Inferior parietal cortex (tissue), 1 donor: ENCODE measurements around the gene SERPINB5.
A peak's percentile ranks its signal among the peaks of the same experiment; 100 is the strongest.
"Not testable (repeated sequence)": the region's sequence is repeated elsewhere in the genome, so short reads cannot be mapped to it uniquely, and the experiment has no call there.

Experiments
- DNase-seq: peaks from one replicate; pipeline ENCODE4 v3.0.0-alpha.2; 2016; ENCODE audit errors: extremely low spot score

Gene SERPINB5, protein sequence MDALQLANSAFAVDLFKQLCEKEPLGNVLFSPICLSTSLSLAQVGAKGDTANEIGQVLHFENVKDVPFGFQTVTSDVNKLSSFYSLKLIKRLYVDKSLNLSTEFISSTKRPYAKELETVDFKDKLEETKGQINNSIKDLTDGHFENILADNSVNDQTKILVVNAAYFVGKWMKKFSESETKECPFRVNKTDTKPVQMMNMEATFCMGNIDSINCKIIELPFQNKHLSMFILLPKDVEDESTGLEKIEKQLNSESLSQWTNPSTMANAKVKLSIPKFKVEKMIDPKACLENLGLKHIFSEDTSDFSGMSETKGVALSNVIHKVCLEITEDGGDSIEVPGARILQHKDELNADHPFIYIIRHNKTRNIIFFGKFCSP

DNA sequence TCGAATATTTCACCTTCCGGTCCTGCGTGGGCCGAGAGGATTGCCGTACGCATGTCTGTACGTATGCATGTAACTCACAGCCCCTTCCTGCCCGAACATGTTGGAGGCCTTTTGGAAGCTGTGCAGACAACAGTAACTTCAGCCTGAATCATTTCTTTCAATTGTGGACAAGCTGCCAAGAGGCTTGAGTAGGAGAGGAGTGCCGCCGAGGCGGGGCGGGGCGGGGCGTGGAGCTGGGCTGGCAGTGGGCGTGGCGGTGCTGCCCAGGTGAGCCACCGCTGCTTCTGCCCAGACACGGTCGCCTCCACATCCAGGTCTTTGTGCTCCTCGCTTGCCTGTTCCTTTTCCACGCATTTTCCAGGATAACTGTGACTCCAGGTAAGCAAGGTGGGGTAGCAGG lies at the start of gene SERPINB5:
Gene SERPINB5 (plus strand): TSS at position 291 of the 400 bp plus-strand sequence. CDS start 7,471 bp downstream, outside the sequence.
- no peak for DNase-seq

DNA sequence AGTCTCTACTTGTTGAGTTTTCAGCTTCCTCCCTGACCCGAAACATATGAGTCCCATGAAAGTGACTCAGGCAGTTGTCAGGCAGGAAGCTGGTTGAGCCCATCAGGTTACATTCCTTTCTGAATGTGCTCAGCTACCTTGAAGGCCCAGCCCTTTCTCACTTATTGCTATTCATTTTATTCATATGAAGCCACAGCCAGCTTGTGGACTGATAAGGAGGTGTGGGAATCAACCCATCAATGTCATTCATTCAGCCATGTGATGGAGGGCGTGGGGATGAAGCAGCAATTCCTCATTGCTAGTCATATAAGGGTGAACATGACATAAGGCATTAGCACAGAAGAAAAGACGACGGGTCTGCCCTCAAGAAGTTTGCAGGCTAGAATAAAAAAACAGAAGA lies 49.2 kb upstream of the SERPINB5 start:
- no peak for DNase-seq

DNA sequence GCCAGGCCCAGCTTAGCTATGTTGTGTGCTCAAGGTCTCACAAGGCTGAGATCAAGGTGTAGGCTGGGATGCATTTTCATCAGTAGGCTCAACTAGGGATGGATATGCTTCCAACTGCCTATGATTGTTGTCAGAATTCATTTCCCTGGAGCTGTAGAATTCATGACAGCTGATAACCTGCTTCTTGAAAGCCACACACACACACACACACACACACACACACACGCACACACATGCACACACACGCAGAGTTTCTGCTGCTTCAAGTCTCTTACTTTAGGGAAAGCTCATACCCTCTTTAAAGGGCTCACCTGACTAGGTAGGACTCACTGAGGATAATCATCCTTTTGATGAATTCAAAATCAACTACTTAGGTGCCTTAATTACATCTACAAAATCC lies 46.2 kb upstream of the SERPINB5 start:
- no peak for DNase-seq

DNA sequence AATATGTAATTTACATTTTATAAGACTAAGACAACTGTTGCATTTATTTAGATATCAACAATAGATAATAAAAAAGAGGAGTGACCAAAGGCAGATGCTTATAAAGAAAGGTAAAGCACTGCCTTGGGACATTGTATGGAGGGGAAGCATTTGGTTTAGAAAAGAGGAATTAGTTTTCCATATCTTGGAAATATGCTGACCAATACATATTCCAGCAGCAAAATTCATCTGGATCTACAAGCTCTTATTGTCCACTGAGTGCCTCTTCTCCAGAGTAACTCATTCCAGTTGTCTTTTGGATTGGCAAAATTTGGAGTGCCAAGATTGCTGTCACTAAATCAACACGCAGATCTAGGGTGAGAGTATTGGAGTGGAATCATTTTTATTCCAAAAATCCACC lies 45.6 kb upstream of the SERPINB5 start:
- DNase-seq: no peak

DNA sequence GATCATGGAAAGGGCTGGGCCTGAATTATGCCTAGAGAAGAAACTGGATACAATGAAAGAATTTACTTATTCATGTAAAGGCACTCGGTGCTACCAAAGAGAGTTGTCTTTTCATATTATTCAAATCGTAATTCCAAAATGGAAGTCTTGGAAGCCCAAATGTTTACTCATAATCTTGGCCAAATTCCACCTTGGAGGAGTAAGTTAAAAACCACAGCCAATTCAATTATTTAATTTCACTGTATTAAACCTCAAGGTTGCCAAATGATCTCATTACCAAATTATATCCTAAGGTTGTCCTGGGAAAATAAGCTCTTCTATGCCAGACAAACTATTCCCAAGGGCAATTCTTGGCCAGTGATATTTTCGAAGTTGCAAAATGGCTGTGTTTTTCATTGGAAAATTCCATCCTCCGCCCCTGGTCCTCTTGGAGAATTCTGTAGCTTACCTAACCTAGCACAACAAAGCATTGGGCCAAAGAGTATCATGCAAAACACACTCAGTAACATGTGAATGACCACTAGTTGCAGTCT lies 43.4 kb upstream of the SERPINB5 start:
- DNase-seq: no peak

DNA sequence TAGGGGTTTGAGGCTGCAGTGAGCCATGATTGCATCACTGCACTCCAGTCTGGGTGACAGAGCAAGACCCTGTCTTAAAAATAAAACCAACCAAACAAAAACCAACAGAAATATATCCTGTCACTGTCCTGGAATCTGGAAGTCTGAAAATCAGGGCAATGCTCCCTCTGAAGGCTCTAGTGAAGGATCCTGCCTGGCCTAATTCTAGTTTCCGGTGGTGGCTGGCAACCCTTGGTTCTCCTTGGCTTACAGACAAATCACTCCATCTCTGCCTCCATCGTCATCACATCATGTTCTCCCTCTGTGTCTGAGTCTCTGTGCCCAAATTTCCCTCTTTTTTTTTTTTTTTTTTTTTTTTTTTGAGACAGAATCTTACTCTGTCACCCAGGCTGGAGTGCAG lies 38.6 kb upstream of the SERPINB5 start:
- no peak for DNase-seq

DNA sequence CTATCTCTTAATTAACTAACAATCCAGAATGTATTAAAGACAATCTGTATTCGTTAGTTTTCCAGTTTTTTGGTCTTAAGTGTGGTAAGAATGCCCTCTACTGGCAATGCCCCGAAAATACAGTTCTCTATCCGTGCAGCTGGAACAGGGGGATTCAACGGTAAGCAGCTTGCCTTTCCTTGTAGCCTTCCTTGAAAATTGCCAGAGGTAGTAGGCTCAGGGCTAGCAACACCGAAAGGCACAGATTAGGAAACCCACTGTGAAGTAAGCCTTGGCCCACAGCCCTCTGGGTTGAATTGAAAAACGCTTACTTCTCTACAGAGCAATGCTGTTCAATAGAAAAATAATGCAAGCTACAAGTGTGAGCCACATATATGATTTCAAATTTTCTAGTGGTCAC lies 37.4 kb upstream of the SERPINB5 start:
- peak; percentile 83 for DNase-seq

DNA sequence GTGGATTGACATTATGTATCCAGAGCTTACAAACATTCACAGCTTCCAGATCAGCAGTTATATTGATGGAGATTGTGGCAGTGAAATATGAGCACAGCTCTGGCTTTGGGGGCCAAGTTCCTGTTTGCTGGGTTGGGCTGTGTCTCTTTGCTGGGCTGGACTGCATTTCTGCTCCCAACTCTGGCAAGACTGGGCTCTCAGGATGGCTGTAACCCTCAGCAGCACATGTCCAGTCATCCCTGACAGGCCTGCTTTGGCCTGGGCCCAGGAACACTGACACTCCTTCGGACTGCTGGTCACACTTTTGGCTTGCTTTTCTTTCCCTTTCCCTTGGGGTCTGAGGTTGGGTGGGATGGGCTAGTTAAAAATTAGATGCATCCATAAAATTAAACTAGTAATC lies 36.5 kb upstream of the SERPINB5 start:
- no peak for DNase-seq

DNA sequence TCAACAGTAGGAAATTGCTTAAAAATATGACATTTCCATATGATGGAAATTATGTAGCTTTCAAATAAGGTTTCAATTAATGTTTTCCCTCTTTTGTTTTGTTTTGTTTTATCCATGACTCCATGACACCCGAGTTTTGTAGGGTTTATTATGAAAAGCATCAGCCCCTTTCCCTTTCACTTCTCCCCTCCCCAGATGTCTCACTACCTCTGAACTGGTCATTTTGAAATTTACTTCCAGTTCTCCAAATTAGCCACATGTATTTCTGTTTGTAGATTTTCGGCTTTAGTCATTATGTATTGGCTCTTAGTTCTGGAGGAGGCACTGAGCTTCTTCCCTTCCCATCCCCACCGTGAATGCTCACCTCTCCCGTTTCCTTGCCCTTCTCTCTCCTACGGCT lies 35.9 kb upstream of the SERPINB5 start:
- DNase-seq: no peak

DNA sequence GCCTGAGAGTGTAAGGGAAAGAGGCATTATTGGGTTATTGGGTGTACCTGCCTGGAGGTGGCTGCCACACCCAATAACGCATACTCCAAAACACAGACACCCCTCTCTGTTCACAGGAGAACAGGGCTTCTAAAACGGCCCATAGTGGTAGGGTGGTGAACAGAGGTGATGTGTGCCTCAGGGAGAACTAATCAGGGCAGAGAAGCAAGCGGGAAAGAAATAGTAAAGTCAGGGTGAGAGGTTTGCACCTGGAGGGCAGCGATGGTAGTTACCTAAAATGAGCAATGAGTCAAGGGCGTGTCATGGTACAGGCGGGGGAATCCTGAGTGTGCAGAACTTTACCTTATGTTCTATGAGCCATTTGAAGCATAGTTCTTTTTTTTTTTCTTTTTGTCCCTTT lies 32.9 kb upstream of the SERPINB5 start:
- DNase-seq: no peak

DNA sequence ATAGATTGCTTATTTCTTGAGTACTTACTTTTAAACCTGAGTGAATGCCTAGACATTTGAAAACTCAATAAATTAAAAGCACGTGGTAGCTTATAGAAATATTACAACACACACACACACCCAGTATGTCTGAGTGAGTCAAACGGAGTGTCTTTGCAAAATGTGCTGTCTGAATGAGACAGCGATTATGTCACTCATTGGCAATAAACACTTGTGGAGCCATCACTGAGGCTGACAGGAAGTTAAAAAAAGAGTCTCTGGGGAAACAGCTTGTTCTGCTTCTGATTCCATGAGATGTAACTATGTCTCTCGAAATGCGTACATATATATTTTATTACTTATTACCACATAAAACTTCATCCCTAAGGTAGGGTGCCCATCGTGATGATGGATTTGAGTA lies 32.2 kb upstream of the SERPINB5 start:
- no peak for DNase-seq

DNA sequence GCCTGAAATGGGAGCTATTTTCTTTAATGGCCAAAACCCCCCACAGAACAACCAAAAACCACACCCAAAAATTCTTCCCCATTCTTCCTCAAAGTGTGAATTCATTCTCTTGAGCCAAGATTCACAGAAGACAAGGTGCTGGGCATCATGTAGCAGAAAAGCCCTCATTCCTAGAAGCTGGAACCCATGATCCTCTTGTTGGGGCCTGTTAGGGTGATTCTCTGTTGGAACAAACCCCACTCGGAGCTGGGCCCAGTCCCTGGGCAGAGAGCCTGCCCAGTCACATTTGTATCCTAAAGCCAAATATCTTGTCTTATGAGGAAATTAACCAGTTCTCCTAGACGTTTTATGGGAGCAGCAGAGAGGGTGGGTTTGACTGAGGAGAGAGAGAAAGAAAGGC lies 31.7 kb upstream of the SERPINB5 start:
- DNase-seq: no peak

DNA sequence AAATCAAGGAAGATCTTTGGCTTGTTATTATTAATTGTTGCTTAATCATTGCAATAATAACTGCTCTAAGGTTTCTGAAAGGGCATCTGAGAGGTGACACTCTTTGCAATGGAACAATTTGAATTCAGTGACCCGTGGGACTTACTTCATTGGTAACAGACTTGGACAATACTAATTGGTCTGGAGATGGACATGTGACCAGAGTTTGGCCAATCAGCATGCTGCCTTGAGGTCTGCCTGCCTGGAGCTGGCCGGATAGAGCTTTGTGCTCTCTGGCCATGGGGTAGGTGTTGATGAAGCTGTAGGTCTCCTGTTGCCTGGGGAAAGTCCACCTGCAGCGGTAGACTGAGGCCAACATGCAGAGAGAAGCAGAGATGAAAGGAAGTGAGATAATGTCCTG lies 30.5 kb upstream of the SERPINB5 start:
- DNase-seq: no peak

DNA sequence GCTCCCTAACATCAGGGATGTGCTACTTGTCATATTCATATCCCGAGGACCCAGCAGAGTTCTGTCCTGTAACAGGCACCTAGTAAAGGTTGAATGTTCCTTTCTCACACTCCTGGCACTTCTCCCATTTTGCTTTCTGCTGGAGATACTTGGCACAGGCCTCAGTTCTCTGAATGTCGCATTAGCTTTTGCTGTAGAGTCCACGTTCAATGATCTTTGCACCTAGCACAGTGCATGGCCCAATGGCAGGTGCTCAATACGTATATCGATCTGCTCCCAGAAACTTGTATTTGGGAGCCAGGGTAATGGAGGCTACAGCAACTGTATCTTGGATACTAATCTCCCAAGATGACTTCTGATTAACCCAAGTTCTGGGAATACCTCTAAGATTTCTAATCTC lies 29.7 kb upstream of the SERPINB5 start:
- DNase-seq: no peak

DNA sequence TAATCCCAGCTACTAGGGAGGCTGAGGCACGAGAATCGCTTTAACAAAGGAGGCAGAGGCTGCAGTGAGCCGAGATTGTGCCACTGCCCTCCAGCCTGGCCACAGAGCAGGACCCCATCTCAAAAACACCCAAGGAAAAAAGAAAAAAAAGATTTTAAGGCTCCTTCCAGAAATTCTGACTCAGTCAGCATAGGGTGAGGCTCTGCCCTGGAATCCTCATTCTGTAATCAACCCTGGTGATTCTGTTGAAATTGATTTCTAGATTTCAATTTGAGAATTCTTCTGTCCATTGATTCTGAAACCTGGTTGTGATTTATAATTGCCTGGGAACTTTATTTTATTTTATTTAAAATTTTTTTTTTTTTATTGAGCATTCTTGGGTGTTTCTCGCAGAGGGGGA lies 27.3 kb upstream of the SERPINB5 start:
- no peak for DNase-seq

DNA sequence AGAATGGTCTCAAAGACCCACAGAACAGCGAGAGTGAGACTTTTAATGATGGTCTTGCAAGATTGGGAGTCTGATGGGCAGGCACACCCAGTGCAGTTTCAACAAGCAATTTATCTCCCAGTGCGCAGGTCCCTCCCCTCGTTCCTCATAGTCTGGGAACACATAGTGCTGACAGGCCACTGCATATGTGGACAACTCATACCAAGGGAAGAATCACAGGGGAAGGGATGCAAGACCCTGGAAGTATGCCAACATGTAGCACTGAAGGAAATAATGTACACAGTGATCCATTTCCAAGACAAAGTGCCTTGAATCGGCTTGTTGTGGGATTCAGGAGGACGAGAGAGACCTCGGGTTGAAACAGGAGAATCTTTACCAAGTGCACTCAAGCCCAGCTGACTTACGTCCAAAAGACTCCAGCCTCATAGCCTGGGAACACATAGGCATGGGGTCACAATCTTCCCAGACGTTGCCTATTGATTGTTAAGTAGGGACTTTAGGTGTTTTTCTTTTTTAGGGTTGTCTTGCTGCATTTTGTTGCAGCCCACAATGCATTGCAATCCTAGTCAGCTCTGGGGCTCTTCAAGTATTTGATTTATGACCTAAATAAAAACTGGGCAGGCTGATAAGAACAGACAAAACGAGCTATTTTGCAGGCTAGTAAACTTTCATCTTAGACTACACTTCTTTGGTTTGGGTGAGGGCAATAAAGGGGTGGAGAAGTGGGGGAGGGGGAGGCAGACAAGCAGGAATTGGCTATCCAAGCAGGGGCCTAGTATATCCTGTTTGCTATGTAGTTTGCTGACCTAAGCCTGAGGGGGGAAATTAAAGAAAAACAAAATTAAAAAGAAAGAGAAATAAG lies 24.7 kb upstream of the SERPINB5 start:
- DNase-seq: no peak

DNA sequence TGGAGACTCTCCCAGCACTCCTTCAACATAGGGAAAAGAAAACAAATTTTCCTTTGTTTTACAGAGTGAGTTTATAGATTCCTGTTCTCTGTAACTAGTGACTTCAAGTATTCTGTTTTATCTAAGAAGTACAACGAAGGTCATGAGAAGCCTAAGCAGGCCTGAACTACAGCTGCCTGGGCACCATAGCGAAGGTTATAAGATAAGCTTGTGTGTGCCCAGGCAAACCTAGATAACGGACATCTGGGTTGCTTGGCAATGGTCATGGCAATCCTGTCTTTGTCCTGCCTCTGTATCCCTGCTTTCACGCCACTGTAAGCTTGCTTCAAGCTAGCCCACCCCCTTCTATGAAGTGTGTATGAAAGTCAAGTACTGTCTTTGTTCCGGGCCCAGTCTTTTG lies 24.0 kb upstream of the SERPINB5 start:
- DNase-seq: not testable (repeated sequence)

DNA sequence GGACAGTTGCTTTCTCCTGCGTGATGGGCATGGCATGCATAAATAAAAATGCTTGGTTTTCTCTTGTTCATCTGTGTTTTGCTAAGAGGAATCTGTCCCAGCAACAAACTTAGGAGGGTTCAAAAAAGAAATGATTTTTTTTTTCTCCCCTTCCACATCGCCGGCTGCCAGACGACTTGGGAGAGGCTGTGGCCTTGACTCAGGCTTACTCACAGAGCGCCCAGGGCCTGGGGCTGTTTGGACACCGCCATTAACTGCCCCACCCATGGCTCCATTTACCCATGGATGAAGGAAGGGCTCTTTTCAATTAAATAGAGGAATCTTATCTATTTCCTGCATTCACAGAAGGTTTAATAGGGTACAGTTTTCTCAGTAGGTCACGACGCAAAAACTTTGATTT lies 22.3 kb upstream of the SERPINB5 start:
- no peak for DNase-seq

DNA sequence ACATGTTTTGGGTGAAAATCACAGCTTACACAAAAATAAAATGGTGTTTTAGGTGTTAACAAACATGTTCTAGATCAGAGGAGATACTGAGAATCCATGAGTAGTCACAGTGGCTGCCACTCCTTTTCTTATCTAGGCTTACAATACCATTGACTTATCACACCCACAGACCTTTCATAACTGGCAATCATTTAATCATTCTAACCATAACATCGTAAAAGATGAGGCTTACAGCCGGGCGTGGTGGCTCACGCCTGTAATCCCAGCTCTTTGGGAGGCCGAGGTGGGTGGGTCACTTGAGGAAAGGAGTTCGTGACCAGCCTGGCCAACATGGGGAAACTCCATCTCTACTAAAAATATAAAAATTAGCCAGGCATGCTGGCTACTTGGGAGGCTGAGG lies 18.8 kb upstream of the SERPINB5 start:
- no peak for DNase-seq

DNA sequence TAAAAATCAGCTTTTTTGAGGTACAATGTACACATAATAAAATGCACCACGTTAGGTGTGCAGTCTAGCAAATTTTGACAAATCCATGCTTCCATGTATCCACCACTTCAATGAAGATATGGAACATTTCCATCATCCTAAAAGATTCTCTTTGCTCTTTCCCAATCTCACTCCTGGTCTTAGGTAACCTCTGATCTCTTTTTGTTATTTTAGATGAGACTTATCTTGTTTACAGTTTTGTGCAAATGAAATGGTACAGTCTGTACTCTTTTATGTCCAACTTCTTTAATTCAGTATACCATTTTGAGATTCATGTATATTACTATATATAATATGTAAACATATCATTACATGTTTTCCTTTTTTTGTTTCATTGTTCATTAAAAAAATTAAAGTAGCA lies 16.3 kb upstream of the SERPINB5 start:
- DNase-seq: no peak

DNA sequence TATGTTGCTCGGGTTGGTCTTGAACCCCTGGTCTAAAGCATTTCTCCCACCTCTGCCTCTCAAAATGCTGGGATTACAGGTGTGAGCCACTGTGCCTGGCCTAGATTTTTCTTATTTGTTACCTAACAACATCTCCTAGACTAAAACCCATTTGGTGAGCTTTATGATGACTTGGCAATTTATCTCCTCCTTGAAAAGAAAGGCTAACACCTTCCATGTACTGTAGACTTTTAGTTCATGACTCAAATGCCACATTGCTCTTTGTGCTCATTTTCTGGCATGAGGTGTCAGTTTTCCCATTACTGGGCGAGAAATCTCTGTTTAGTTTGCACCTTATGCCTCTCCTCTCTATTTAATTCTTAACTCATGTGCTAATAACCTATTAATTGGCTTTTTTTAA lies 12.3 kb upstream of the SERPINB5 start:
- no peak for DNase-seq

DNA sequence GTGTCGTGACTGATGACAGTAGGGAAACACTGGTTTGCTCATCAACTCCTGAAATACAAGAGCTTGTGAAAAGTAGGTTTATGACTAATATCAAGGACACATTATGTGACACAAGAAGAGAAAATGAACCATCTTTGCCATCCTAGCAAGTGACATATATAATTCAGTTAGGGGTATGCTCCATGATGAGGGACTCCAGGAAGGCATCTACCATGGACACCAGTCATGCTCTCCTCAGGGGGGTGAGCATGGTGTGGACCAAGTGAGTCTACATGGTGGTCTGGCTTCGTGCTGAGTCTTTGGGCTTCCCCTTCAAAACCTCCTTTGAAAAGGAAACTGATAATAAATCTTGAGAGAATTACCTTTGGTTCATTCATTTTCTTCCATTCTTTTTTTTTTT lies 11.7 kb upstream of the SERPINB5 start:
- no peak for DNase-seq

DNA sequence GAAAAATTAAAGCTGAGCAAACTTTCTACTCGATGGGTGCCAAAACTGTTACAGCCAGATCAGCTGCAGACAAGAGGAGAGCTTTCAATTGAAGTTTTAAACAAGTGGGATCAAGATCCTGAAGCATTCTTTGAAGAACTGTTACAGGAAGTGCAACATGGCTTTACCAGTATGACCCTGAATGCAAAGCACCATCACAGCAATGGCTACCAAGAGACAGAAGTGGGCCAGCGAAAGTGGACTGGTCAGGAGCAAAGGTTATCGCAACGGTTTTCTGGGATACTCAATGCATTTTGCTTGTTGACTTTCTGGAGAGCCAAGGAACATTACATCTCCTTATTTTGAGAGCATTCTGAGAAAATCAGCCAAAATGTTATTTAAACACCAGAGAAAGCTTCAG lies 9.1 kb upstream of the SERPINB5 start:
- DNase-seq: no peak
